CD8-positive, alpha-beta memory T cell (primary cell): ENCODE measurements around the gene WFIKKN1. TPM values are rescaled to one million over a fixed set of nuclear protein-coding genes. Genes with fewer than 3 reads are reported as not detected.

Source experiments
- CTCF ChIA-PET: fragments of 350-600 bp; sonication (Branson Sonifier 250); formaldehyde crosslinking; loops from one replicate; lab custom pipeline; 2021; ENCODE audit warnings: antibody characterized with exemption; lab: Charles Lee
- POLR2A ChIA-PET: fragments of 350-600 bp; sonication (Branson Sonifier 250); formaldehyde crosslinking; loops from one replicate; lab custom pipeline; 2021; ENCODE audit warnings: antibody characterized with exemption; lab: Charles Lee
- DNase-seq, 5 donors: peaks; one replicate each; pipeline versions ENCODE4 v3.0.0 to v3.0.0-alpha.2; 2020 to 2022; ENCODE audit warnings: mixed read lengths in 1 of 5
- H3K27ac ChIP-seq: one replicate; pipeline ENCODE4 v1.7.0; 2013; ENCODE audit warnings: low read depth, mild to moderate bottlenecking, low read length, moderate library complexity
- H3K27me3 ChIP-seq: 2 replicates; pipeline ENCODE4 v1.7.0; 2013; ENCODE audit warnings: low read length, mild to moderate bottlenecking; ENCODE audit not compliant: insufficient read depth, poor library complexity, severe bottlenecking
- H3K36me3 ChIP-seq: 2 replicates; pipeline ENCODE4 v1.7.0; 2013; ENCODE audit warnings: mild to moderate bottlenecking, low read length, moderate library complexity; ENCODE audit not compliant: insufficient read depth
- H3K4me1 ChIP-seq: 2 replicates; pipeline ENCODE4 v1.7.0; 2013; ENCODE audit warnings: mild to moderate bottlenecking, low read length, moderate library complexity; ENCODE audit not compliant: insufficient read depth
- H3K4me3 ChIP-seq: 2 replicates; pipeline ENCODE4 v1.7.0; 2013; ENCODE audit warnings: mild to moderate bottlenecking, low read length
- H3K9me3 ChIP-seq: 2 replicates; pipeline ENCODE4 v1.7.0; 2013; ENCODE audit warnings: mild to moderate bottlenecking, low read length
- H3K27ac Mint-ChIP-seq, 8 donors: one replicate each; pipeline ENCODE4 v1.8.0; 2020 to 2021; ENCODE audit warnings: mixed read lengths in 8 of 8, mild to moderate bottlenecking in 6 of 8, inconsistent platforms in 3 of 8, moderate library complexity in 3 of 8
- H3K27me3 Mint-ChIP-seq, 2 donors: one replicate each; pipeline ENCODE4 v1.8.0; 2020 to 2021; ENCODE audit warnings: mixed read lengths in 2 of 2, mild to moderate bottlenecking in 1 of 2, moderate library complexity in 1 of 2
- H3K36me3 Mint-ChIP-seq, 3 donors: one replicate each; pipeline ENCODE4 v1.8.0; 2020 to 2021; ENCODE audit warnings: mixed read lengths in 3 of 3, inconsistent platforms in 1 of 3, mild to moderate bottlenecking in 1 of 3
- H3K4me1 Mint-ChIP-seq, 3 donors: one replicate each; pipeline ENCODE4 v1.8.0; 2020 to 2021; ENCODE audit warnings: mixed read lengths in 3 of 3, inconsistent platforms in 1 of 3, mild to moderate bottlenecking in 1 of 3
- H3K4me3 Mint-ChIP-seq, 7 donors: one replicate each; pipeline ENCODE4 v1.8.0; 2020 to 2021; ENCODE audit warnings: mixed read lengths in 7 of 7, mild to moderate bottlenecking in 6 of 7, moderate library complexity in 4 of 7, inconsistent platforms in 2 of 7
- H3K9me3 Mint-ChIP-seq, 5 donors: one replicate each; pipeline ENCODE4 v1.8.0; 2020 to 2022; ENCODE audit warnings: mixed read lengths in 5 of 5, mild to moderate bottlenecking in 3 of 5, moderate library complexity in 2 of 5, inconsistent platforms in 1 of 5
- polyA plus RNA-seq: library from polyadenylated mRNA; unstranded; fragments of 300-500 nt; fragmentation: Illumina TruSeq; gene quantifications from one replicate; pipeline ENCODE4 v1.2.3, GENCODE V29; 2021
- total RNA-seq, 2 experiments: library from RNA; stranded (reverse); gene quantifications; one replicate each; pipeline ENCODE4 v1.2.3, GENCODE V29; 2021

Gene WFIKKN1
- total and polyA plus RNA-seq, 3 experiments from 2014 or later: 0.09 to 0.22 (median 0.11) TPM

DNA sequence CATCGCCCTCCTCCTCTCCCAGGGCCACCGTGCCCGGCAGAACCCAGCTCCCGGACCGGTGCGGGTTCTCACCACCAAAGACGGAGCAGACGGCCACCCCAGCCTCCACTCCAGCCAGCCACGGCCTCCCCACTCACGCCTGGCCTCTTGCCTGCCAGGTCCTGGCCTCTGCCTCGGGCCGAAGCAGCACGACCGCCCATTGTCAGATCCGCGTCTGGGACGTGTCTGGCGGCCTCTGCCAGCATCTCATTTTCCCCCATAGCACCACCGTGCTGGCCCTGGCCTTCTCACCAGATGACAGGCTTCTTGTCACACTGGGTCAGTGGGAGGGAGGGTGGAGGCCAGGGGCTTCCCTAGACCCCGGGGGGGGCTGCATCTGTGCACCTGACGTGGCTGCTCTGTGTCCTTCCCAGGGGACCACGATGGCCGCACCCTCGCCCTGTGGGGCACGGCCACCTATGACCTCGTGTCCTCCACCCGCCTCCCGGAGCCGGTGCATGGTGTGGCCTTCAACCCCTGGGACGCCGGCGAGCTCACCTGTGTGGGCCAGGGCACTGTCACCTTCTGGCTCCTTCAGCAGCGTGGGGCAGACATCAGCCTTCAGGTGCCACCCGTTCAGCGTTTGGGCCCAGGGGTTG, 30.5 kb downstream of the WFIKKN1 start:
- Histone ChIP-seq H3K36me3 (no peaks in the 10 kb centered on the region), H3K27ac (no peak overlapping the region), H3K4me1 (no peaks in the 10 kb centered on the region), H3K27me3 (no peaks in the 10 kb centered on the region), H3K4me3 (no peak overlapping the region), H3K9me3 (no peaks in the 10 kb centered on the region)
- Mint-ChIP-seq H3K27me3 (no peaks in the 10 kb centered on the region), H3K27ac (no peak overlapping the region), H3K36me3 (no peaks in the 10 kb centered on the region), H3K4me1 (peaks cover 0 to 2% (median 0%) of the 10 kb centered on the region in 3 donors), H3K4me3 (no peak overlapping the region), H3K9me3 (no peaks in the 10 kb centered on the region)
- ChIA-PET CTCF (interaction anchor here (0.8 kb wide), 1 partner anchor 15 kb away, joined by 3 read pairs; no protein-coding TSS in a partner anchor), POLR2A (no interaction called here)
- DNase-seq: no peak

DNA sequence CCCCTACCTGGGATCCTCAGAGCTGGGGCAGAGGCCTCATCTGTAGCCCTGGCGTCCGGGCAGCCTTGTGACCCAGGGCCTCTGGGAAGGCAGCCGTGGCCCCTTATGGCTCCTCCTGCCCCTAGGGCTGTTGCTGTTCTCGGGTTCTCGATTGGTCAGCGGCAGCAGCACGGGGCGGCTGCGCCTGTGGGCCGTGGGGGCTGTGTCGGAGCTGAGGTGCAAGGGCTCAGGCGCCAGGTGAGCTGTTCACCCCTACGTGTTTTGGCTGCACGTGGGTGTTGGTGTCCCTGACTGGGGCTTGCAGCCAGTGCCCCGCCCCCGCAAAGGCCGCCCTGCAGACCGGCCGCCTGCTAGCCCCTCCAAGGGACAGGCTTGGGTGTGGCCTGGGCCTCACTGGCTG, 31.3 kb downstream of the WFIKKN1 start:
- Histone ChIP-seq H3K27ac (no peak overlapping the region), H3K36me3 (no peaks in the 10 kb centered on the region), H3K4me1 (peaks cover 2% of the 10 kb centered on the region), H3K9me3 (no peaks in the 10 kb centered on the region), H3K4me3 (no peak overlapping the region), H3K27me3 (no peaks in the 10 kb centered on the region)
- Mint-ChIP-seq H3K27me3 (no peaks in the 10 kb centered on the region), H3K27ac (no peak overlapping the region), H3K9me3 (no peaks in the 10 kb centered on the region), H3K36me3 (no peaks in the 10 kb centered on the region), H3K4me1 (peaks cover 0 to 3% (median 2%) of the 10 kb centered on the region in 3 donors), H3K4me3 (no peak overlapping the region)
- ChIA-PET CTCF (interaction anchor here (0.8 kb wide), 1 partner anchor 14 kb away, joined by 3 read pairs; no protein-coding TSS in a partner anchor), POLR2A (interaction anchor here (0.8 kb wide), 1 partner anchor 13 kb away, joined by 3 read pairs; the partner anchor contains the start of gene WDR90)
- no peak for DNase-seq

DNA sequence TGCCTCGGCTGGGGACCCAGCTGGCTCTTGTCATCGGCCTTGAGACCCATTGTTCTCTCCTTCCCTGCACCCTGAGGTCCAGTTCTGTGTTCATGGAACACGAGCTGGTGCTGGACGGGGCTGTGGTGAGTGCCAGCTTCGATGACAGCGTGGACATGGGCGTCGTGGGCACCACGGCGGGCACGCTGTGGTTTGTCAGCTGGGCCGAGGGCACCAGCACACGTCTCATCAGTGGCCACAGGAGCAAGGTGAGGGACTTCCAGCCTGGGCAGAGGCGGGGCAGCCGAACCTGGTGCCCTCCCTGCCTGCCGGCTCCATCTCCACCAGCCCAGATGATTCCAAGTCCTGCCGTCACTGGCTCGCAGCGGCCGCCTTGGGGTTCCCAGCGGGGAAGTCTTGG, 31.8 kb downstream of the WFIKKN1 start:
- no peaks in the 10 kb centered on the region for H3K9me3 Mint-ChIP-seq
- H3K4me3 ChIP-seq: no peak overlapping the region
- H3K27ac Mint-ChIP-seq: no peak overlapping the region
- H3K27ac ChIP-seq: no peak overlapping the region
- ChIA-PET POLR2A (interaction anchor here (0.8 kb wide), 1 partner anchor 13 kb away, joined by 3 read pairs; the partner anchor contains the start of gene WDR90), CTCF (no interaction called here)
- peaks cover 2 to 8% (median 4%) of the 10 kb centered on the region in 3 donors for H3K4me1 Mint-ChIP-seq
- H3K36me3 Mint-ChIP-seq: no peaks in the 10 kb centered on the region
- H3K4me1 ChIP-seq: peaks cover 7% of the 10 kb centered on the region
- H3K27me3 ChIP-seq: no peaks in the 10 kb centered on the region
- no peaks in the 10 kb centered on the region for H3K27me3 Mint-ChIP-seq
- H3K36me3 ChIP-seq: no peaks in the 10 kb centered on the region
- H3K4me3 Mint-ChIP-seq: no peak overlapping the region
- no peaks in the 10 kb centered on the region for H3K9me3 ChIP-seq
- DNase-seq: no peak

DNA sequence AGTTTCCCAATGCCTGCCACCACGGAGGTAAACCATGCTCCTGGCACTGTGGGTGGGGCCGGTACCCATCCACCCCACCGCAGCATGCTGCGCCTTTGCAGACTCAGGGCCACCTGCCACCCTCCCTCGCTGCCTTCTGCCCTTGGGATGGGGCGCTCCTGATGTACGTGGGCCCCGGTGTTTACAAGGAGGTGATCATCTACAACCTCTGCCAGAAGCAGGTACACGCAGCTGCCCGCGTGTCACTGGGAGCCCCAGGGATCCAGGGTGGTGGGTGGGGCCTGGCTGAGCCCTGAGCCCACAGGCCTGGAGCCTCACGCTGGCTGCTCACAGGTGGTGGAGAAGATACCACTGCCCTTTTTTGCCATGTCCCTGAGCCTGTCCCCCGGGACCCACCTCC, 35.8 kb downstream of the WFIKKN1 start:
- no peak overlapping the region for H3K27ac Mint-ChIP-seq
- Histone ChIP-seq H3K27ac (no peak overlapping the region), H3K9me3 (no peaks in the 10 kb centered on the region), H3K27me3 (no peaks in the 10 kb centered on the region), H3K36me3 (no peaks in the 10 kb centered on the region), H3K4me1 (peaks cover 10% of the 10 kb centered on the region), H3K4me3 (no peak overlapping the region)
- H3K9me3 Mint-ChIP-seq: no peaks in the 10 kb centered on the region
- H3K4me3 Mint-ChIP-seq: no peak overlapping the region
- ChIA-PET CTCF (interaction anchor here (1.0 to 2.0 kb wide), 3 partner anchors 15 to 29 kb away, joined by 3 to 8 read pairs (median 6); no protein-coding TSS in a partner anchor), POLR2A (no interaction called here)
- DNase-seq: no peak
- H3K27me3 Mint-ChIP-seq: no peaks in the 10 kb centered on the region
- peaks cover 4 to 19% (median 5%) of the 10 kb centered on the region in 3 donors for H3K4me1 Mint-ChIP-seq
- H3K36me3 Mint-ChIP-seq: peaks cover 0 to 17% (median 0%) of the 10 kb centered on the region in 3 donors

DNA sequence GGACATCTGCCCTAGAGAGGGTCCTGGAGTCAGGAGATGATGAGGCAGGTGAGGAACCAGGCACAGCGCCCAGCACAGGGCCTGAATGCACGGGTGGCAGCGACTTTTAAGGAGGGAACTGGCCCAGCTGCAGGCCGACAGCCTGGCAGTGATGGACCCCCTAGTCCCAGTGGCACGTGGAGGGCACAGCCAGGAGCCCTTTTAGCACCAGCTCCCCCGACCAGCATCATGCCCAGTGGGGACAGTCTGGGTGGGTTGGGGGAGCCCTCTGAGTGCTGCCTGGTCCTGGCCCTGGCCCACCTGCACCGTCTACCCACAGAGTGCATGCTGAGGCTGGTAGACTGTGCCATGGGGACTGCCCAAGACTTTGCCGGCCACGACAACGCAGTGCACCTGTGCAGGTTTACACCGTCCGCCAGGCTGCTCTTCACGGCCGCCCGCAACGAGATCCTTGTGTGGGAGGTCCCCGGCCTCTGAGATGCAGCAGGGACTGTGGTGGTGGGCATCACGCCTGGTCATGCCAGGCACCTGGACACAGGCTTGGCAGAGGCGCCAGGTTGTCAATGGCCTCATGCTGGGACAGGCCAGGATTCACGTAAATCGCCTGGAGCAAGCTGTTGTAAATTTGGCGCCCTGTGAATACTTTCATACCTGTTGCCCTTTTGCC, 36.5 kb downstream of the WFIKKN1 start:
- H3K4me3 ChIP-seq: peak overlapping the region; percentile 68

DNA sequence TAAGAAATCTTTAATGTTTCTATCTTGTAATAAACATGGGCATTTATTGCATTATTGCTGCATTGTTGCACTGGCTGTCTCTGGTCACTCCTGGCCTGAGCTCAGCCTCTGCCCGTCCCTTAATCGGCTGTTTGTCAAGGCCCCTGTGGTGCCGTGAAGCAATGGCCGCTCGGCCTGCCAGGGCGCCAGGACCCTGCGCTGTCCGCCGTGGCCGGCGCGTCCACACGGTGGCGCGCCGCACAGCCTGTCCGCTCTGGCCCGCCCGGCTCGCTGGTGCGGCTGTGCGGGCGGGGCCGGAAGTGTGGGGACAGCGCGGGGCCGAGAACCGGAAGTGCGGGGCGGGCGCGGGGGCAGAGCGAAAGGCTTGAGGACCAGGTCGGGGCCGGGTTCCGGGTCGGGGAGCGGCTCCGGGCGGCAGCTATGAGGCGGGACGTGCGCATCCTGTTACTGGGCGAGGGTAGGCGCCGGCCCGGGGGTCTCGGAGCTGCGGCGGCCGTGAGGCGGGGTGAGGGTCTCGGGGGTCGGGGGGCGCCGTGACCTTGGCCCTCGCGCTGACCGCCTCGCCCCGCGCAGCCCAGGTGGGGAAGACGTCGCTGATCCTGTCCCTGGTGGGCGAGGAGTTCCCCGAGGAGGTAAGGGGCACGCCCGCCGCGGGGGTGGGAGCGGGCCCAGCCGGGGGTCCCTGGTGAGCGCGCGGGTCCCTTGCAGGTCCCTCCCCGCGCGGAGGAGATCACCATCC, 37.2 kb downstream of the WFIKKN1 start, which contains the start of gene RHOT2:
RHOT2 (plus strand) TSS at position 353 of the 739 bp plus-strand sequence; CDS start at position 421, 68 bp downstream.
- peak within 1 kb of the TSS; percentile 75 to 98 (median 86) for H3K27ac Mint-ChIP-seq
- H3K9me3 Mint-ChIP-seq: no peaks in the 10 kb centered on the region
- ChIA-PET POLR2A (interaction anchor here (0.9 to 1.9 kb wide), 6 partner anchors 10 to 28 kb away, joined by 3 to 4 read pairs (median 4); partner anchors contain the start of genes STUB1, WDR24 and WDR90), CTCF (interaction anchor here (0.6 to 2.0 kb wide), 8 partner anchors 11 to 732 kb away, joined by 3 to 8 read pairs (median 4); partner anchors contain the start of gene WDR90)
- Histone ChIP-seq H3K9me3 (no peaks in the 10 kb centered on the region), H3K36me3 (peaks cover 4% of the 10 kb centered on the region), H3K27ac (peak within 1 kb of the TSS; percentile 67), H3K4me1 (peaks cover 10% of the 10 kb centered on the region), H3K4me3 (peak within 1 kb of the TSS; percentile 68), H3K27me3 (no peaks in the 10 kb centered on the region)
- H3K36me3 Mint-ChIP-seq: peaks cover 0 to 28% (median 0%) of the 10 kb centered on the region in 3 donors
- peak within 1 kb of the TSS; percentile 77 to 90 (median 80) for H3K4me3 Mint-ChIP-seq
- peak; percentile 83 to 91 (median 88) for DNase-seq
- H3K4me1 Mint-ChIP-seq: peaks cover 4 to 19% (median 5%) of the 10 kb centered on the region in 3 donors
- H3K27me3 Mint-ChIP-seq: no peaks in the 10 kb centered on the region

More for the DNA sequence above, 36.5 kb downstream of the WFIKKN1 start:
- peaks cover 10% of the 10 kb centered on the region for H3K4me1 ChIP-seq
- H3K4me1 Mint-ChIP-seq: peaks cover 4 to 19% (median 5%) of the 10 kb centered on the region in 3 donors
- H3K9me3 ChIP-seq: no peaks in the 10 kb centered on the region
- CTCF ChIA-PET: interaction anchor here (0.6 to 2.0 kb wide), 8 partner anchors 10 to 733 kb away, joined by 3 to 8 read pairs (median 4); partner anchors contain the start of gene WDR90
- H3K27ac Mint-ChIP-seq: peak overlapping the region; percentile 75 to 98 (median 86)
- H3K27me3 Mint-ChIP-seq: no peaks in the 10 kb centered on the region
- H3K9me3 Mint-ChIP-seq: no peaks in the 10 kb centered on the region
- peak overlapping the region; percentile 77 to 90 (median 80) for H3K4me3 Mint-ChIP-seq
- no peaks in the 10 kb centered on the region for H3K27me3 ChIP-seq
- DNase-seq: no peak
- H3K27ac ChIP-seq: peak overlapping the region; percentile 67
- peaks cover 4% of the 10 kb centered on the region for H3K36me3 ChIP-seq
- POLR2A ChIA-PET: interaction anchor here (0.9 to 1.8 kb wide), 5 partner anchors 13 to 29 kb away, joined by 3 to 4 read pairs (median 3); partner anchors contain the start of genes STUB1, WDR24 and WDR90
- H3K36me3 Mint-ChIP-seq: peaks cover 0 to 23% (median 0%) of the 10 kb centered on the region in 3 donors

DNA sequence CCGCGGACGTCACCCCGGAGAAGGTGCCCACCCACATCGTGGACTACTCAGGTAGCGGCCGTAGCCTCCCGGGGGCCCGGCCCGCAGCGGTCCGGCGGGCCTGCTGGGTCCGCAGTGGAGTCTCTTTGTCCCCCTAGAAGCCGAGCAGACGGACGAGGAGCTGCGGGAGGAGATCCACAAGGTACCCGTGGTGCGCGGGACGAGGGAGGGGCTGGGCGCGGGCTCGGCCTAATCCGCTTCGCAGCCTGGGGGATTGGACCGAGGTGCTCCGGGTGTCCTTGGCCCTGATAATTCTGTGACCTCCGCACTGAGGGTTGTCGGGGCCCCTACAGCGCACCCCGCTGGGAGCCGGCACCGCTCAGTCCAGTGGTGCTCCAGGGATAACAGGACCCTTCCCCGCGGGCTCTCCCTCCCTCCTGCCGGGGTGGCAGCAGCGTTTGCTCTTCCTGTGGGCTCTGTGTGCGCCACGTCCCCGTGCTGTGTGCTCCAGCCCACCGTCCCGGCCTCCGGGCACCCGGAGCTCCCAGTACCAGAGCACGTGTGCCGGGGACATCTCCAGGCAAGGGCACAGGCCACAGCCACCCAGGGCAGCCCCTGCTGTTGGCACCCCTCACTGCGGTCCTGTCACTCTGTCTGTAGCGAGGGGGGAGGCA, 37.9 kb downstream of the WFIKKN1 start:
- peaks cover 10% of the 10 kb centered on the region for H3K4me1 ChIP-seq
- ChIA-PET POLR2A (interaction anchor here (1.0 to 1.9 kb wide), 3 partner anchors 10 to 27 kb away, joined by 3 to 4 read pairs (median 4); no protein-coding TSS in a partner anchor), CTCF (interaction anchor here (0.9 to 2.0 kb wide), 4 partner anchors 13 to 26 kb away, joined by 3 to 8 read pairs (median 5); partner anchors contain the start of gene WDR90)
- DNase-seq: no peak
- H3K4me1 Mint-ChIP-seq: peaks cover 4 to 19% (median 5%) of the 10 kb centered on the region in 3 donors
- no peaks in the 10 kb centered on the region for H3K9me3 Mint-ChIP-seq
- peak overlapping the region; percentile 68 for H3K4me3 ChIP-seq
- H3K9me3 ChIP-seq: no peaks in the 10 kb centered on the region
- H3K27ac Mint-ChIP-seq: peak overlapping the region in 4 of 8 donors; percentile 62 to 78 (median 70)
- H3K27me3 Mint-ChIP-seq: no peaks in the 10 kb centered on the region
- peak overlapping the region; percentile 61 to 81 (median 77) for H3K4me3 Mint-ChIP-seq
- peaks cover 4% of the 10 kb centered on the region for H3K36me3 ChIP-seq
- no peaks in the 10 kb centered on the region for H3K27me3 ChIP-seq
- peak overlapping the region; percentile 67 for H3K27ac ChIP-seq
- peaks cover 0 to 34% (median 0%) of the 10 kb centered on the region in 3 donors for H3K36me3 Mint-ChIP-seq
